Bladder microvascular endothelial cell (primary cell): ENCODE measurements around the gene ARHGEF26. TPM values are rescaled to one million over a fixed set of nuclear protein-coding genes. Genes with fewer than 3 reads are reported as not detected.

Experiments used
- total RNA-seq: library from RNA; depleted of rRNA; stranded (reverse); fragments of >200 nt; gene quantifications from 2 replicates; pipeline ENCODE4 v1.2.3, GENCODE V29; 2014

ARHGEF26 gene, protein sequence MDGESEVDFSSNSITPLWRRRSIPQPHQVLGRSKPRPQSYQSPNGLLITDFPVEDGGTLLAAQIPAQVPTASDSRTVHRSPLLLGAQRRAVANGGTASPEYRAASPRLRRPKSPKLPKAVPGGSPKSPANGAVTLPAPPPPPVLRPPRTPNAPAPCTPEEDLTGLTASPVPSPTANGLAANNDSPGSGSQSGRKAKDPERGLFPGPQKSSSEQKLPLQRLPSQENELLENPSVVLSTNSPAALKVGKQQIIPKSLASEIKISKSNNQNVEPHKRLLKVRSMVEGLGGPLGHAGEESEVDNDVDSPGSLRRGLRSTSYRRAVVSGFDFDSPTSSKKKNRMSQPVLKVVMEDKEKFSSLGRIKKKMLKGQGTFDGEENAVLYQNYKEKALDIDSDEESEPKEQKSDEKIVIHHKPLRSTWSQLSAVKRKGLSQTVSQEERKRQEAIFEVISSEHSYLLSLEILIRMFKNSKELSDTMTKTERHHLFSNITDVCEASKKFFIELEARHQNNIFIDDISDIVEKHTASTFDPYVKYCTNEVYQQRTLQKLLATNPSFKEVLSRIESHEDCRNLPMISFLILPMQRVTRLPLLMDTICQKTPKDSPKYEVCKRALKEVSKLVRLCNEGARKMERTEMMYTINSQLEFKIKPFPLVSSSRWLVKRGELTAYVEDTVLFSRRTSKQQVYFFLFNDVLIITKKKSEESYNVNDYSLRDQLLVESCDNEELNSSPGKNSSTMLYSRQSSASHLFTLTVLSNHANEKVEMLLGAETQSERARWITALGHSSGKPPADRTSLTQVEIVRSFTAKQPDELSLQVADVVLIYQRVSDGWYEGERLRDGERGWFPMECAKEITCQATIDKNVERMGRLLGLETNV
- total RNA-seq, result 0.63 and 1.3 TPM in 2 replicates

DNA sequence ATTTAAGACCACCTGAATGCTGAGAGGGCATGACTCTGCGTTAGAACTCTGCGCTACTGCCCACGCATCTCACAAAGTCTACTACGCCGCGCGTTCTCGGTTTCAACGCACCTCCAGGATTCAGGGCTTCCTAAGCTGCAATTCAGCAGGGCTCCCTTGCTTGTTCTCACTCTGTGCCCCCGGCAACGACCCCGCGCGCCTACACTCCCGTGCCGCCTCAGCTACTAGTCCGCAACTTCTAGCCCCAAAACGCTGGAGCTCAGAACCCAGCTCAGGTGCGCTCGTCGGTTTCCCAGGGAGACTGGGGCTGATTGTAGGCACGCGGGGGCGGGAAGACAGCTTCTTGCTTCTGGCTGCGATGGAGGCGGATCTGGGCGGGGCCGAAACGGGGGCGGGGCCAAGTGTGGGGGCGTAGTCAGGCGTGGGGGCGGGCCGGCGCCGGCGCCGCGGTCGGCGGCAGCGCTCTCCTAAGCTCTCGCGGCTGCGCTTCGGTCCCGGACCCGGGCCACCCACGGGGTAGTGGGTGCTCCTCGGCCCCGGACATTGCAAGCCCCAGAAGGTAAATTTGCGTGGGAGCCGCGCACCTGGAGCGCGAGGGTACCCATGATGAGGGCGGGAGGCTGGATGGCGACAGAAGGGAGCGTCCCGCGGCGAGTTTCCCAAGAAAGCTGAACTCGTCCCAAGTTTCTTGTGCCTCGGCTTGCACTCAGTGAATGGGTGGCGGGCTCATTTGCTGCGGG, at the start of gene ARHGEF26:
Gene ARHGEF26 (plus strand): TSS at position 430 of the 740 bp plus-strand sequence. CDS start 603 bp downstream, outside the sequence.

Other genes with a start within 250 kb of the ARHGEF26 start
- gene DHX36, start 203.1 kb downstream of the ARHGEF26 start, total RNA-seq, result 23.6 and 58.4 TPM in 2 replicates